ENCODE data around the gene PCDHB12.
"Not testable (repeated sequence)": the region's sequence is repeated elsewhere in the genome, so short reads cannot be mapped to it uniquely, and the experiment has no call there.

- TF ChIP-seq EP300, POLR2A, CTCF, POLR2AphosphoS5 (IDR thresholded peaks at IDR 0.05): not testable (repeated sequence)
Observed at GRCh38 chr5:141216035-141216434, 7.5 kb downstream of the PCDHB12 start.

All from gastroesophageal sphincter (tissue), 3 donors.